Eye (tissue), 1 donor: ENCODE measurements around the gene ZNF722.
"Not testable (repeated sequence)": the region's sequence is repeated elsewhere in the genome, so short reads cannot be mapped to it uniquely, and the experiment has no call there.

Source experiments
- DNase-seq: peaks from one replicate; pipeline ENCODE4 v3.0.0-alpha.2; 2015

The ZNF722 gene

DNA sequence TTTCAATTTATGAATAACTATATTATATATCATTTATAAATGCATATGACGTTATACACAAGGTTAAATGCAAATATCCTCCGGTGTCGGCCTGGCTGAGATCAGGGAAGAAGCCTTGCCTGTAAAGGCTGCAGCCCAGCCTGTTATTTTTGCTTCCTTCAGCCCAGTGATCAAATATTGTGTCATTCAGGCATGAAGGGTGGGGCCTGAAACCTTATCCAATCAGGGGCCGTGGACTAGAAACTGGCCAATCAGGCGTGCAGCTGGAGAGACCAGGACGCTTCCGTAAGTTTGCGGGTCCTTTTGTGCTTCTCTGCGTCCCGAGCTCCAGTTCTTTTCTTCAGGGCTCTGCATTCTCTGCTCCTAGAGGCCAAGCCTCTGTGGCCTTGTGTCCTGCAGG, at the start of gene ZNF722:
Gene ZNF722 (plus strand): TSS at position 301 of the 400 bp plus-strand sequence. CDS start 113 bp downstream, outside the sequence.
- no peak for DNase-seq

DNA sequence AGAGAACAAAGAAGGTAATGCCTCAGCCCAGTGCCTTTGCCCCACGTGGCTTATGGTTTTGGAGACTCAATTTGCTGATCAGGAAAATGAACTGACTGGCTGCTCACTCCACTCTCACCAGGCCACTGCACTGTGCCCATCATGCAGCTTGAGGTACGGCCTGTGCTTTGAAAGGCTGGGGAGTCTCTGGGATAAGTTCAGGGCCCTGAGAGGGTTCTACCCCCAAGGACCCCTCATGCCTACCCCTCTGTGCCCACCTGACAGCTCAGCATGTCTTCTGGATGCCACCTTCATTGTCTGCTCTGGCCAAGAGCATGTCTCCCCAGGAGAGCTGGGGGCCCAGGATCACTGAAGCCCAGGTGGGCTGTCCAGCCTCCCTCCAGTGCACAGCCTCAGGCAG, 45.5 kb upstream of the ZNF722 start:
- no peak for DNase-seq

DNA sequence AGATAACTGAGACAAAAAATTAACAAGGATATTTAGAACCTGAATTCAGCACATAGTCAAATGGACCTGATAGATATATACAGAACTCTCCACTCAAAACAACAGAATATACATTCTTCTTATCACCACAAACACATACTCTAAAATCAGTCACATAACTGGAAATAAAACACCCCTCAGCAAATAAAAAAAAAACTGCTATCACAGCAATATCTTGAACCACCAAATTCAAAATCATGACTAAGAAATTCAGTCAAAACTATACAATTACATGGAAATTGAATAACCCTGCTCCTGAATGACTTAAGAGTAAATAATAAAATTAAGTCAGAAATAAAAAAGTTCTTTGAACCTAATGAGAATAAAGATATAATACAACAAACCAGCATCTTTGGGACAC, 30.0 kb upstream of the ZNF722 start:
- no peak for DNase-seq

DNA sequence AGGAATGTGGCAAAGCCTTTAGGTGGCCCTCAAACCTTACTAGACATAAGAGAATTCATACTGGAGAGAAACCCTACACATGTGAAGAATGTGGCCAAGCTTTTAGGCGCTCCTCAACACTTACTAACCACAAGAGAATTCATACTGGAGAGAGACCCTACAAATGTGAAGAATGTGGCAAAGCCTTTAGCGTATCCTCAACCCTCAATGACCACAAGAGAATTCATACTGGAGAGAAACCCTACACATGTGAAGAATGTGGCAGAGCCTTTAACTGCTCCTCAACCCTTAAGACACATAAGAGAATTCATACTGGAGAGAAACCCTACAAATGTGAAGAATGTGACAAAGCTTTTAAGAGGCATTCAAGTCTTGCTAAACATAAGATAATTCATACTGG, 16.8 kb downstream of the ZNF722 start:
- not testable (repeated sequence) for DNase-seq

DNA sequence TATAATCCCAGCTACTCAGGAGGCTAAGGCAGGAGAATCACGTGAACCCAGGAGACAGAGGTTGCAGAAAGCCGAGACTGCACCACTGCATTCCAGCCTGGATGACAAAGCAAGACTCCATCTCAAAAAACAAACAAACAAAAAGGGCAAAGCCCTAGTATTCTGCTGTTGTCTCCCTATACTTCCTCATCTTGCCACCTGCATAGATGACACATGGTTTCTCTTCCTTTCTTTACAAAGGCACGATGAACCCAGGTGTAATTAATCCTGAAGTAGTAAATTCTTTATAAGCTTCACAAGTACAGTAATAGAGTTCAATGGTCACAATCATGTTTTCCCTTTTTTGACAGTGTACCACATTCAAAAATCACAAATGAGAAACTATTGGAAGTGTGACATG, 36.7 kb downstream of the ZNF722 start:
- DNase-seq: no peak

DNA sequence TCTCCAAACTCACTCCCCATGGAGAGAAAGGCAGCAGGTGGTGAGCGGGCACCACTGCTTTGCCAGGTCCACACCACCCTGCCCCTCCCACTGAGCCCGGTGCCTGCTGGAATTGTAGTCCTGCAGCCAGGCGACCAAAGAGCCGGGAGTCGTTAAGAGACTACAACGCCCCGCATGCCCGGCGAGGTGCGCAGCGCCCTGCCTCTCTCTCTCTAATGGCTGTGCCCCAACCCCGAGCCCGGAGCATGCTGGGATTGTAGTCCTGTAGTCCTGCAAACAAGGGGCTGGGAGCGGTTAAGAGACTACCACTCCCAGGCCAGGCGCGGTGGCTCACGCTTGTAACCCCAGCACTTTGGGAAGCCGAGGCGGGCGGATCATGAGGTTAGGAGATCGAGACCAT, 38.4 kb downstream of the ZNF722 start:
- DNase-seq: no peak

DNA sequence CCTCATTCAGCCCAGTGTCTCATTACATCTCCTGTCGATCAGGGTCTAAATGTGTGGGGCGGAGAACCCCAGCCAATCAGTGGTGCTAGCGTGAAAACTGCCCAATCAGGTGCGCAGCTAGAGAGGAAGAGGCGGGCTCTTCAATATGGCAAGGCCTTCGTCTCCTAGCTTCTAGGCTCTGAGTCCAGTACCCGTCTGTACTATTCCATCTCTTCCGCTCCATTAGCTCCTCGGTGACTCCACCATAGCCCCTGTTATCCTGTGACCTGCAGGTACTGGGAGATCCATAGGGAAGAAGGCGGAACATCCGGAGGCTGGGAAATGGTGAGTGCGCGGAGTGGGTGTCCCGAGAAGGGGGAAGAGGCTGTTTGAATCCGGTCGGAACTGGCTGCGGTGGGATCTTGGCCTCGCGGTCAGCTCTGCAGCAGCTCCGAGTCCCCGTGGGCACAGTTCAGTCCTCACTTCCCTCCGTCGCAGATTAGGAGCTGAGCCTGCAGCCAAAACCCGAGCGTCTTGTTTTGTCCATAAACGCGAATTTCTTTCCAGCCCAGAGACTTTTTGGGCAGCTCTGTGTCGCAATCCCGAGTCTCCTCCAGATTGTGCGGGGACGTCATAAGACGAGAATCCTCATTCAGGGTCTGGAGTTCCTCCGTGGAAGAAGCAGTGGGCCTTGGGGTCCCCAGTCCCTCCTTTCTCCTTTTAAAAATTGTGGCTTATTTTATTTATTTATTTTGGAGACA, 46.8 kb downstream of the ZNF722 start, which contains the start of gene ZNF727:
Gene ZNF727 (plus strand): TSS at position 134 of the 740 bp plus-strand sequence. CDS start 188 bp downstream, at position 322.
- DNase-seq: peak; percentile 1

DNA sequence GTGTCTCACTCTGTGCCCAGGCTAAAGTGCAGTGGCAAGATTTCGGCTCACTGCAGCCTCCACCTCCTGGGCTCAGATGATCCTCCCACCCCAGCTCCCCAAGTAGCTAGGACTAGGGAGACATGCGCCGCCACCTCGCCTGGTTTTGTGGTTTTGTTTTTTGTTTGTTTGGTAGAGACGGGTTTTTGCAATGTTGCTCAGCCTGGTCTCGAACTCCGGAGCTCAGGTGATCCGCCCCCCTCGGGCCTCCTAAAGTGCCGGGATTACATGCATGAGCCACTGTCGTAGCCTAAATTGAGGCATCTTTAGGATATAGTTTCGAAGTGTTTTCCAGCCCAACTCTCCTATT, 47.4 kb downstream of the ZNF722 start:
- DNase-seq: no peak
